ENCODE measurements around the gene ADAM12.

ADAM12 gene

GRCh38 chr10:126083009-126083408 lies 305.3 kb downstream of the ADAM12 start:
- TF ChIP-seq, protein P1, sequence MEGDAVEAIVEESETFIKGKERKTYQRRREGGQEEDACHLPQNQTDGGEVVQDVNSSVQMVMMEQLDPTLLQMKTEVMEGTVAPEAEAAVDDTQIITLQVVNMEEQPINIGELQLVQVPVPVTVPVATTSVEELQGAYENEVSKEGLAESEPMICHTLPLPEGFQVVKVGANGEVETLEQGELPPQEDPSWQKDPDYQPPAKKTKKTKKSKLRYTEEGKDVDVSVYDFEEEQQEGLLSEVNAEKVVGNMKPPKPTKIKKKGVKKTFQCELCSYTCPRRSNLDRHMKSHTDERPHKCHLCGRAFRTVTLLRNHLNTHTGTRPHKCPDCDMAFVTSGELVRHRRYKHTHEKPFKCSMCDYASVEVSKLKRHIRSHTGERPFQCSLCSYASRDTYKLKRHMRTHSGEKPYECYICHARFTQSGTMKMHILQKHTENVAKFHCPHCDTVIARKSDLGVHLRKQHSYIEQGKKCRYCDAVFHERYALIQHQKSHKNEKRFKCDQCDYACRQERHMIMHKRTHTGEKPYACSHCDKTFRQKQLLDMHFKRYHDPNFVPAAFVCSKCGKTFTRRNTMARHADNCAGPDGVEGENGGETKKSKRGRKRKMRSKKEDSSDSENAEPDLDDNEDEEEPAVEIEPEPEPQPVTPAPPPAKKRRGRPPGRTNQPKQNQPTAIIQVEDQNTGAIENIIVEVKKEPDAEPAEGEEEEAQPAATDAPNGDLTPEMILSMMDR (IDR thresholded peaks at IDR 0.05), result no peak

DNA sequence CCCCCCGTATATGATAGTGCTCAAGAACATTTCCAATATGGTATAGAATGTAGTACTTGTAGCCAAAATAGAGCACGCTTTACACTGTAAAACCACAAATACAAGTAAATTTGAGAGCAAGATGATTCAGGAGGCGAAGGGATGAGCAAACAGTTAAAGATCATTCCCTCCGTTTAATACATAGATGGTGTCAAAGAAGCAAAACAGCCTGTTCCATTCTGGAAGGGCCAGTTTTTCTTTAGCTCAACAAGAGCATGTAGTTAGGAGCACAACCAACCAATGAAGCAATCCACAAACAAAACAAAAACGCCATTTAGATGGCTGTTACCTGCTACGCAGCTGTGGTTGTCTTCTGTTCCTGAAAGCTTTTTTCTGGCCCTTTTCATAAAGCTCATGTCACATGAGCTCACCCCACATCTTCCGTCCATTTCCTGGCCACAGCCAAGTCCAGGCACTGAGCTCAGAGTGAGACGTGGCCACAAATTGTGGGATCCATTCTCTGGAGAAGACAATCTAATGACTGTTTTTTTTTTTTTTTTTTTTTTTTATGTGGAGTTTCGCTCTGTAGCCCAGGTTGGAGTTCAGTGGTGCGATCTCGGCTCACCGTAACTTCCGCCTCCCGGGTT lies 306.3 kb downstream of the ADAM12 start:
- TF ChIP-seq, protein P1 (IDR thresholded peaks at IDR 0.05), result no peak
- no peak overlapping the region for H3K4me3 ChIP-seq
- H3K27ac ChIP-seq, result no peak overlapping the region
- DNase-seq (ENCODE audit: low spot score), result no peak

More at GRCh38 chr10:126083009-126083408, 305.3 kb downstream of the ADAM12 start:
- DNase-seq (ENCODE audit: low spot score), result no peak
- H3K27ac ChIP-seq, result no peak overlapping the region
- H3K4me3 ChIP-seq, result no peak overlapping the region

- no peak overlapping the region for H3K27ac ChIP-seq
- peak overlapping the region; percentile 25 for H3K4me3 ChIP-seq
- TF ChIP-seq, protein P1 (IDR thresholded peaks at IDR 0.05), result no peak
- no peak for DNase-seq (ENCODE audit: low spot score)
These were observed 307.3 kb downstream of the ADAM12 start for GRCh38 chr10:126080879-126081411.

DNA sequence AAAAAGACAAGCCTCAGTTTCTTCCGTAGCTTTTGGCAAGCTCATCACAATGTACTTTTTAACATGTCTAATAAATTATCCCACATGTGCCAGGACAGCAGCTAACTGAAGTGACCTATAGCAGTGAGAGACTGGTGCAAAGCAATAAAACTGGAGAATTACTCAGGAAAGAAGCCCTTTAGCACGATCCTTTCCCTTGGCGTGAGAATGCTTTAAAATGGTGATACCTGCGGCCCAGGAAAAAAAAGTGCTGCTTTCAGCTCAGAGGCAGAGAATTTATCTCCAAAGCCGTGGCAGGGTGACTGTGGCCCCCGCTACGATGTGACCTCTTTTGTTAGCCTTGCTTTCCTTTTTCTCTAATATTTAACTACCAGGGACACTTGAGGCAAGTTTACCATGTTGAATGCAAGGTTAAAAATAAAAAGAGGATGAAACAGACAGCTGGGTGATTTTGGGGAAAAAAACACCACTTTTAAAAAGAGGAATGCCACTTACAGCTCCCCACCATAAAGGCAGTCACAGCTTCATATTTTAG lies 307.9 kb downstream of the ADAM12 start:
- TF ChIP-seq, protein P1 (IDR thresholded peaks at IDR 0.05), result no peak
- Histone ChIP-seq H3K27ac (no peak overlapping the region), H3K4me3 (no peak overlapping the region)
- DNase-seq (ENCODE audit: low spot score), result no peak

DNA sequence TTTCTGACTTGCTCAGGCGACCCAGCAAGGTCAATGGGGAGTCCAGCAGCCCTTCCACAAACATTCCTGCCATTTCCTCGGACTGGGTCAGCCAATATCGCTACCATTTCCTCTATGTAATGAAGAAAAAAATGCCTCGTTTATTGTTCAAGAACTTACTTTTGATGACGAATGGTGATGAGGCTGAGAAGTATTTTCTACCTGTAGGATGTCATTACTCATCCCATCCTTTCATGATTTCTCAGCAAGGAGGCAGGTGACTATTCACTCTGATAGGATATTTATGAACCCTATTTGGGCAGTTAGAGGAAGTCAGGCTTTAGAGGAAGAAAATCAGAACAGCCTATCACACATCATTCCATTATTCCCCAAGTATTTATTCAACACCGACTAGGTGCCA lies 313.3 kb downstream of the ADAM12 start:
- no peak for DNase-seq (ENCODE audit: low spot score)
- Histone ChIP-seq H3K4me3 (no peak overlapping the region), H3K27ac (no peak overlapping the region)
- TF ChIP-seq, protein P1 (IDR thresholded peaks at IDR 0.05), result no peak

GRCh38 chr10:126074291-126074690 lies 314.0 kb downstream of the ADAM12 start:
- TF ChIP-seq, protein P1 (IDR thresholded peaks at IDR 0.05), result no peak
- DNase-seq (ENCODE audit: low spot score), result no peak
- H3K4me3 ChIP-seq, result no peak overlapping the region
- H3K27ac ChIP-seq, result no peak overlapping the region

DNA sequence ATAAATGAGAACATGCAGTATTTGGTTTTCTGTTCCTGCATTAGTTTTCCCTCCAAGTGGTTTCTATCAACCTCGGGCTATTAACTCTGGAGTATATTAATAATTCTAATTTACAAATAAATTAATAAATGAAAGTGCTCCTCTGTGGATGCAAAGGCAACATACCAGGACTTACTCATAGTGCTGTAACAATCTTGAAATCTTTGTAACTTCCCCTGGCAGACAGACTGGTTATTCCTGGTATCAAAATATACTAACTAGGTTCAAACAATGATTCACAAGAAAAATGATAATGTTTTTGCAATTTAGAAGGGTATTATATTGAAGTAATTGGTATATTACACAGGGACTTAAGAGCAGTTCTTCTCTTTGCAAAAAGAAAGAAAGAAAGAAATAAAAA lies 314.7 kb downstream of the ADAM12 start:
- Histone ChIP-seq H3K27ac (no peak overlapping the region), H3K4me3 (no peak overlapping the region)
- no peak for DNase-seq (ENCODE audit: low spot score)
- TF ChIP-seq, protein P1 (IDR thresholded peaks at IDR 0.05), result no peak

Data from coronary artery (tissue), 2 donors.